B cell (primary cell): ENCODE data around the gene KCNH5. TPM values are rescaled to one million over a fixed set of nuclear protein-coding genes. Genes with fewer than 3 reads are reported as not detected.

Experiments used
- ATAC-seq: fragments of 200-7000 bp; cut with Tn5 transposase; one replicate; pipeline ENCODE4 v1.10.0; 2021; ENCODE audit warnings: low read depth, mild to moderate bottlenecking, moderate number of reproducible peaks, moderate library complexity
- CTCF ChIA-PET: fragments of 350-600 bp; sonication (Branson Sonifier 250); formaldehyde crosslinking; loops from one replicate; lab custom pipeline; 2021; ENCODE audit warnings: antibody characterized with exemption, inconsistent platforms; lab: Charles Lee
- POLR2A ChIA-PET: fragments of 350-600 bp; sonication (Branson Sonifier 250); formaldehyde crosslinking; loops from one replicate; lab custom pipeline; 2021; ENCODE audit warnings: antibody characterized with exemption; lab: Charles Lee
- DNase-seq: peaks from one replicate; pipeline ENCODE4 v3.0.0; 2013
- H2AFZ ChIP-seq: 2 replicates; pipeline ENCODE4 v1.6.1; 2012; ENCODE audit warnings: mild to moderate bottlenecking, low read depth, low read length; ENCODE audit not compliant: insufficient read depth, poor library complexity, severe bottlenecking
- H3K27ac ChIP-seq, 2 donors: 1 replicate in 1 of 2; 2 replicates in 1 of 2; pipeline ENCODE4 v1.5.1; 2012 to 2013; ENCODE audit warnings: low read length in 2 of 2, mild to moderate bottlenecking in 2 of 2, moderate library complexity in 1 of 2
- H3K27me3 ChIP-seq, 4 experiments: fragments of 200-600 bp in 1 of 4; sonication (generic) in 1 of 4; replicated peaks in 1 of 4; 1 replicate in 2 of 4; 2 replicates in 2 of 4; pipeline versions ENCODE4 v1.6.1 to v1.7.0; 2013 to 2016; ENCODE audit warnings: low read length in 3 of 4, mild to moderate bottlenecking in 2 of 4, mixed read lengths in 1 of 4, moderate library complexity in 1 of 4; ENCODE audit not compliant: insufficient read depth in 4 of 4, control insufficient read depth in 3 of 4; ENCODE audit errors: control extremely low read depth in 1 of 4
- H3K36me3 ChIP-seq, 2 experiments: replicated peaks in 1 of 2; 1 replicate in 1 of 2; 2 replicates in 1 of 2; pipeline versions ENCODE4 v1.6.1 to v1.7.1; 2013; ENCODE audit warnings: low read length in 1 of 2; ENCODE audit not compliant: insufficient read depth in 2 of 2, control insufficient read depth in 1 of 2; ENCODE audit errors: control extremely low read depth in 1 of 2, extremely low read depth in 1 of 2
- H3K4me1 ChIP-seq, 2 donors: fragments of 200-600 bp in 1 of 2; sonication (generic) in 1 of 2; 1 replicate in 1 of 2; 2 replicates in 1 of 2; pipeline versions ENCODE4 v1.5.1 to v1.6.1; 2013 to 2017; ENCODE audit warnings: low read length in 2 of 2; ENCODE audit not compliant: control insufficient read depth in 2 of 2, insufficient read depth in 2 of 2
- H3K4me2 ChIP-seq: replicated peaks from 2 replicates; pipeline ENCODE3; 2012; ENCODE audit warnings: mild to moderate bottlenecking, low read depth, low read length; ENCODE audit not compliant: poor library complexity, severe bottlenecking
- H3K4me3 ChIP-seq, 5 experiments: fragments of 200-600 bp in 1 of 5; sonication (generic) in 1 of 5; 1 replicate in 3 of 5; 2 replicates in 2 of 5; pipeline versions ENCODE4 v1.5.1 to v1.7.0; 2011 to 2016; ENCODE audit warnings: low read length in 4 of 5, mild to moderate bottlenecking in 4 of 5, low read depth in 2 of 5, control low read depth in 1 of 5, moderate library complexity in 1 of 5; ENCODE audit not compliant: insufficient read depth in 1 of 5; ENCODE audit errors: control extremely low read depth in 1 of 5, extremely low read depth in 1 of 5
- H3K79me2 ChIP-seq: fragments of 200-600 bp; sonication (generic); one replicate; pipeline ENCODE4 v1.6.0; 2016; ENCODE audit warnings: low read length; ENCODE audit not compliant: control insufficient read depth, insufficient read depth
- H3K9ac ChIP-seq: fragments of 200-600 bp; sonication (generic); 2 replicates; pipeline ENCODE4 v1.6.1; 2017; ENCODE audit warnings: mild to moderate bottlenecking, low read length, moderate library complexity
- H3K9me3 ChIP-seq, 3 donors: one replicate each; pipeline versions ENCODE4 v1.6.1 to v1.7.1; 2013; ENCODE audit warnings: low read length in 2 of 3; ENCODE audit not compliant: control insufficient read depth in 2 of 3, insufficient read depth in 1 of 3; ENCODE audit errors: control extremely low read depth in 1 of 3
- H4K20me1 ChIP-seq: 2 replicates; pipeline ENCODE4 v1.6.0; 2012; ENCODE audit warnings: mild to moderate bottlenecking, low read length; ENCODE audit not compliant: insufficient read depth, control insufficient read depth, poor library complexity, severe bottlenecking
- H3K27ac Mint-ChIP-seq: one replicate; pipeline ENCODE4 v1.8.0; 2021; ENCODE audit warnings: mixed read lengths
- H3K27me3 Mint-ChIP-seq: one replicate; pipeline ENCODE4 v1.8.0; 2021; ENCODE audit warnings: mixed read lengths
- H3K4me1 Mint-ChIP-seq: one replicate; pipeline ENCODE4 v1.8.0; 2021; ENCODE audit warnings: mixed read lengths
- H3K4me3 Mint-ChIP-seq: one replicate; pipeline ENCODE4 v1.8.0; 2021; ENCODE audit warnings: mixed read lengths
- H3K9me3 Mint-ChIP-seq: one replicate; pipeline ENCODE4 v1.8.0; 2022; ENCODE audit warnings: mixed read lengths; ENCODE audit not compliant: insufficient read depth
- EZH2 ChIP-seq: IDR thresholded peaks from 2 replicates; pipeline ENCODE4 v1.6.1; 2012; ENCODE audit warnings: borderline replicate concordance, low read depth, mild to moderate bottlenecking, moderate library complexity, low read length; ENCODE audit not compliant: insufficient read depth, poor library complexity, severe bottlenecking
- WGBS: methylation state at CpG from one replicate; pipeline ENCODE4 v1.1.5; 2013; ENCODE audit warnings: missing lambda C conversion rate; ENCODE audit not compliant: insufficient coverage; 5-methylcytosine and 5-hydroxymethylcytosine counted together
- intact Hi-C: fragments of 100-400 bp; cut with micrococcal nuclease; formaldehyde crosslinking; loops from one replicate; pipeline ENCODE4 v1.10.0; 2022
- polyA plus RNA-seq: library from polyadenylated mRNA; depleted of rRNA; stranded (reverse); fragments of >200 nt; gene quantifications from 2 replicates; pipeline ENCODE4 v1.2.3, GENCODE V29; 2012
- total RNA-seq, 2 donors: library from RNA; stranded (reverse); fragments of 120-200 nt in 1 of 2; gene quantifications; 1 replicate in 1 of 2; 2 replicates in 1 of 2; pipeline versions ENCODE4 v1.2.3 to v1.2.4, GENCODE V29; 2013 to 2022
- TF ChIP-seq, protein P1 (sequence below): fragments of 200-600 bp; IDR thresholded peaks from one replicate; pipeline ENCODE4 v1.8.0; 2022; ENCODE audit warnings: antibody characterized with exemption, mild to moderate bottlenecking

Gene KCNH5
- total and polyA plus RNA-seq, 2 donors (not counting 1 experiment from before 2014, with no cell fraction given), result not detected

DNA sequence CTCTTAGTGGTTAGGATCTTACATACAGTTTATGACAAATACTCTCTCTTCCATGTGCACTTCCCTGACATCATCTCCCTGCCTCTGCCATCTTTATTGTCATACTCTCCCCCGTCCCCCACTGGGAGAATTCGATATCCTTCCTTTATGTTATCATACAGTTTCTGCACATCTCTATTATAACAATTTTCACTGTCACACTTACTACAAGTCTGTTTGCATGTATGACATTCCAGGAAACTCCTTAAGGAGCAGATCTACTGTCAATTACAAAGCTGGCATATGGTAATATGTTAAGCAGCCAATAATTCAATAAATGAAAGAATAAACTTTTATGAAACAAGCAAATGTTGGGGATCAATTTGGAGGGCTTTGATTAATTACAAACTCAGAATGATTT lies 91.1 kb downstream of the KCNH5 start:
- H3K9ac ChIP-seq, result no peak overlapping the region
- H3K36me3 ChIP-seq, result no peaks in the 10 kb centered on the region
- TF ChIP-seq EZH2, result no peak
- TF ChIP-seq, protein P1, sequence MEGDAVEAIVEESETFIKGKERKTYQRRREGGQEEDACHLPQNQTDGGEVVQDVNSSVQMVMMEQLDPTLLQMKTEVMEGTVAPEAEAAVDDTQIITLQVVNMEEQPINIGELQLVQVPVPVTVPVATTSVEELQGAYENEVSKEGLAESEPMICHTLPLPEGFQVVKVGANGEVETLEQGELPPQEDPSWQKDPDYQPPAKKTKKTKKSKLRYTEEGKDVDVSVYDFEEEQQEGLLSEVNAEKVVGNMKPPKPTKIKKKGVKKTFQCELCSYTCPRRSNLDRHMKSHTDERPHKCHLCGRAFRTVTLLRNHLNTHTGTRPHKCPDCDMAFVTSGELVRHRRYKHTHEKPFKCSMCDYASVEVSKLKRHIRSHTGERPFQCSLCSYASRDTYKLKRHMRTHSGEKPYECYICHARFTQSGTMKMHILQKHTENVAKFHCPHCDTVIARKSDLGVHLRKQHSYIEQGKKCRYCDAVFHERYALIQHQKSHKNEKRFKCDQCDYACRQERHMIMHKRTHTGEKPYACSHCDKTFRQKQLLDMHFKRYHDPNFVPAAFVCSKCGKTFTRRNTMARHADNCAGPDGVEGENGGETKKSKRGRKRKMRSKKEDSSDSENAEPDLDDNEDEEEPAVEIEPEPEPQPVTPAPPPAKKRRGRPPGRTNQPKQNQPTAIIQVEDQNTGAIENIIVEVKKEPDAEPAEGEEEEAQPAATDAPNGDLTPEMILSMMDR, result no peak
- ChIA-PET POLR2A (no interaction called here), CTCF (no interaction called here)
- no peaks in the 10 kb centered on the region for H3K27me3 Mint-ChIP-seq
- no peaks in the 10 kb centered on the region for H3K4me1 ChIP-seq
- DNase-seq (no peak), ATAC-seq (no peak)
- no peak overlapping the region for H3K4me3 ChIP-seq
- no peak overlapping the region for H3K27ac ChIP-seq
- H3K9me3 ChIP-seq, result no peaks in the 10 kb centered on the region
- no peak overlapping the region for H3K4me2 ChIP-seq
- H3K4me3 Mint-ChIP-seq, result no peak overlapping the region
- intact Hi-C loops, result no loop called here
- H3K4me1 Mint-ChIP-seq, result no peaks in the 10 kb centered on the region
- H3K27me3 ChIP-seq, result no peaks in the 10 kb centered on the region
- H3K27ac Mint-ChIP-seq, result no peak overlapping the region
- no peak overlapping the region for H2AFZ ChIP-seq
- H4K20me1 ChIP-seq, result no peaks in the 10 kb centered on the region
- H3K9me3 Mint-ChIP-seq, result no peaks in the 10 kb centered on the region
- no peaks in the 10 kb centered on the region for H3K79me2 ChIP-seq
- WGBS, result 100% methylated on average over 2 of the region's 2 CpGs

DNA sequence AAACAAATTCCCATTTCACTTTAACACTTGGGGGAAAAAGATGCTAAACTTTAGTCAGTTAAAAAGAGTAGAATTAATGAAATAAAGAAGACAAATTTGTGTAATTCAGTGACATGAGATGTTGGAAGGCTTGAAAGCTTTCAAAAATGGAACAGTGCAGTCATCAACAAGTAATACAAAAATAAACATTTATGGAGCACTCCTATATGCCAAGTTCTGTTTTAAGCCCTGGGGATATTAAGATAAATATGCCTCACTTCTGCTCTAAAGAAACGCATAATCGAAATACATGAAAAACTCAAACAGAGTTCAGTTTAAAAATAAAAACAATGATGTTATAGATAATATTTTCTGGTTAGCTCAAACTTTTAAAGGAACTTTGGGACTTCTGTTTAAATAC lies 93.0 kb downstream of the KCNH5 start:
- no peaks in the 10 kb centered on the region for H3K9me3 ChIP-seq
- H3K27ac ChIP-seq, result no peak overlapping the region
- no peak overlapping the region for H3K27ac Mint-ChIP-seq
- no peaks in the 10 kb centered on the region for H3K9me3 Mint-ChIP-seq
- TF ChIP-seq, protein P1, result no peak
- TF ChIP-seq EZH2, result no peak
- CTCF ChIA-PET, result no interaction called here
- WGBS, result no CpG with 5 or more reads among the region's 2 CpGs
- H3K9ac ChIP-seq, result no peak overlapping the region
- no peaks in the 10 kb centered on the region for H3K4me1 Mint-ChIP-seq
- no peaks in the 10 kb centered on the region for H3K27me3 ChIP-seq
- POLR2A ChIA-PET, result no interaction called here
- H3K4me3 ChIP-seq, result no peak overlapping the region
- no peaks in the 10 kb centered on the region for H3K4me1 ChIP-seq
- no peaks in the 10 kb centered on the region for H4K20me1 ChIP-seq
- H3K79me2 ChIP-seq, result no peaks in the 10 kb centered on the region
- DNase-seq (no peak), ATAC-seq (no peak)
- H3K36me3 ChIP-seq, result no peaks in the 10 kb centered on the region
- H2AFZ ChIP-seq, result no peak overlapping the region
- intact Hi-C loops, result no loop called here
- H3K27me3 Mint-ChIP-seq, result no peaks in the 10 kb centered on the region
- H3K4me3 Mint-ChIP-seq, result no peak overlapping the region
- no peak overlapping the region for H3K4me2 ChIP-seq
